DND-41 (cell line): ENCODE data around the gene SCAI.

ENCODE experiments used
- EZH2 ChIP-seq: IDR thresholded peaks from 3 replicates; pipeline ENCODE4 v1.6.1; 2012; ENCODE audit warnings: borderline replicate concordance, low read depth, mild to moderate bottlenecking, moderate library complexity, low read length, inconsistent platforms; ENCODE audit not compliant: severe bottlenecking
- TF ChIP-seq, protein P1 (sequence below): IDR thresholded peaks from 2 replicates; pipeline ENCODE4 v1.5.1; 2012; ENCODE audit warnings: borderline replicate concordance, low read length, moderate library complexity, mild to moderate bottlenecking; ENCODE audit not compliant: poor library complexity, severe bottlenecking; ENCODE audit errors: extremely low read depth

DNA sequence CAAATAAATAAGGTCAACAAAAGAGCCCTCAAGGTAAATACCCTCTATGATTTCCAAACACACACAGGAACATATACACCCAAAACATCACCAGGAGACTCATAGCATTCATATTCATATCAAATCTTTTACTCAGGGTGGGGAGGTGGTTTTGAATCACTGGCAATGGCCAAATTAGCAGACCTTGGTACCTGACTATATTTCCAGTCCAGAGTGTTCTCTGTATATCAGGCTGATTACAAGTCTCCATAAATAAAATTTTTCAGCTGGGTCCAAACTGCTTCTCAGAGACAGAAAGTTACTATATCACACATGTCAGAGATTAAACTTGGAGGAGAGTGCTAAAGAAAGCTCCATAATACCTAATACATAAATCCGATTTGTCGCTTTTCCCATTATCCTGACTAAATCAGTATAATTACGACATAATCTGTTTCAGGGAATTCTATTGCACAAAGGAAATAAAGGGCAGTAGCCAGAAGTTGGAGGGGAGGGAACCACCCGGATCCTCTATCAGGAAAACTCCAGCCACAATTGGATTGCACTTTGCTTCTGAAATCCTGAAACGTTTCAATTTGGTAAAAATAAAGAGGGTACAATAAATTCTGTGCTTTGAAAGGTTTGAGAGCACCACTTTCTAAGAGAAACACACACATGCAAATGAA, 195.5 kb downstream of the SCAI start:
- no peak for TF ChIP-seq EZH2
- TF ChIP-seq, protein P1, sequence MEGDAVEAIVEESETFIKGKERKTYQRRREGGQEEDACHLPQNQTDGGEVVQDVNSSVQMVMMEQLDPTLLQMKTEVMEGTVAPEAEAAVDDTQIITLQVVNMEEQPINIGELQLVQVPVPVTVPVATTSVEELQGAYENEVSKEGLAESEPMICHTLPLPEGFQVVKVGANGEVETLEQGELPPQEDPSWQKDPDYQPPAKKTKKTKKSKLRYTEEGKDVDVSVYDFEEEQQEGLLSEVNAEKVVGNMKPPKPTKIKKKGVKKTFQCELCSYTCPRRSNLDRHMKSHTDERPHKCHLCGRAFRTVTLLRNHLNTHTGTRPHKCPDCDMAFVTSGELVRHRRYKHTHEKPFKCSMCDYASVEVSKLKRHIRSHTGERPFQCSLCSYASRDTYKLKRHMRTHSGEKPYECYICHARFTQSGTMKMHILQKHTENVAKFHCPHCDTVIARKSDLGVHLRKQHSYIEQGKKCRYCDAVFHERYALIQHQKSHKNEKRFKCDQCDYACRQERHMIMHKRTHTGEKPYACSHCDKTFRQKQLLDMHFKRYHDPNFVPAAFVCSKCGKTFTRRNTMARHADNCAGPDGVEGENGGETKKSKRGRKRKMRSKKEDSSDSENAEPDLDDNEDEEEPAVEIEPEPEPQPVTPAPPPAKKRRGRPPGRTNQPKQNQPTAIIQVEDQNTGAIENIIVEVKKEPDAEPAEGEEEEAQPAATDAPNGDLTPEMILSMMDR, result no peak
